ENCODE results near the gene WWOX. TPM values are rescaled to one million over a fixed set of nuclear protein-coding genes. Genes with fewer than 3 reads are reported as not detected.

WWOX gene
- total and polyA plus RNA-seq, 2 experiments from 2014 or later: 17.0 to 39.8 TPM

DNA sequence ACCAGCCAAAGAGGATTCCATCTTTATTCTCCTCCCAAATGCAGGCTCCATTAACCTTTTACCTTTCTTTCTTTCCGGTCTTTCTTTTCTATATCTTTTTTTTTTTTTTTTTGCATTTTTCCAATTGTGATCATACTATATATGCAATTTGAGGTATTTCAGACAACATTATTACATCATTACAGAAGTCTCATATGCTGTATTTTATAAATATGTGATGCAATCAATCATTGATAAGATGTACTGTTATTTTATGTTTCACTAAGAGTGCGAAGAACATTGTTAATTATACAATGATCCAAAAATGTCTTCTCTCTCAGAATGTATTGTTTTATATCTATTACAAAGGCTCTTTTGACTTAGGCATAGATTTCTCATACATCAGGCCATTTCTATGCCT lies 683.1 kb downstream of the WWOX start:
- H3K4me1 ChIP-seq (ENCODE audit: insufficient read depth): no peaks in the 10 kb centered on the region
- 99% methylated on average over 2 of the region's 2 CpGs for WGBS (ENCODE audit: low lambda C conversion rate, missing lambda C conversion rate)
- no peak overlapping the region for H3K27ac ChIP-seq
- H3K4me2 ChIP-seq: no peak overlapping the region
- no peaks in the 10 kb centered on the region for H3K36me3 ChIP-seq (replicated peaks; ENCODE audit: insufficient read depth, low read depth)
- no peaks in the 10 kb centered on the region for H3K9me3 ChIP-seq (ENCODE audit: low read depth)
- H3K79me2 ChIP-seq: no peaks in the 10 kb centered on the region
- DNase-seq (ENCODE audit: low spot score): no peak
- no peak overlapping the region for H2AFZ ChIP-seq
- no peaks in the 10 kb centered on the region for H4K20me1 ChIP-seq (ENCODE audit: insufficient read depth, poor library complexity, severe bottlenecking)
- H3K9me2 ChIP-seq (replicated peaks; ENCODE audit: insufficient read depth): no peaks in the 10 kb centered on the region
- TF ChIP-seq EZH2phosphoT487 (IDR thresholded peaks at IDR 0.05; ENCODE audit: low read depth, severe bottlenecking, unreplicated experiment) (no peak), CTCF (IDR thresholded peaks at IDR 0.05; ENCODE audit: poor library complexity) (no peak), EZH2 (IDR thresholded peaks at IDR 0.05; ENCODE audit: borderline replicate concordance) (no peak)
- no peaks in the 10 kb centered on the region for H3K27me3 ChIP-seq
- H3K4me3 ChIP-seq: no peak overlapping the region

- DNase-seq (ENCODE audit: low spot score): no peak
- no peak for TF ChIP-seq EZH2phosphoT487 (IDR thresholded peaks at IDR 0.05; ENCODE audit: low read depth, severe bottlenecking, unreplicated experiment)
- TF ChIP-seq CTCF (IDR thresholded peaks at IDR 0.05; ENCODE audit: poor library complexity): no peak
- no peak for TF ChIP-seq EZH2 (IDR thresholded peaks at IDR 0.05; ENCODE audit: borderline replicate concordance)
- H3K4me3 ChIP-seq: no peak overlapping the region
- no peaks in the 10 kb centered on the region for H3K79me2 ChIP-seq
- H3K9me3 ChIP-seq (ENCODE audit: low read depth): no peaks in the 10 kb centered on the region
- 86% methylated on average over 4 of the region's 4 CpGs for WGBS (ENCODE audit: low lambda C conversion rate, missing lambda C conversion rate)
- no peak overlapping the region for H2AFZ ChIP-seq
- H3K27me3 ChIP-seq: no peaks in the 10 kb centered on the region
- H3K36me3 ChIP-seq (replicated peaks; ENCODE audit: insufficient read depth, low read depth): no peaks in the 10 kb centered on the region
- no peaks in the 10 kb centered on the region for H4K20me1 ChIP-seq (ENCODE audit: insufficient read depth, poor library complexity, severe bottlenecking)
- H3K9me2 ChIP-seq (replicated peaks; ENCODE audit: insufficient read depth): no peaks in the 10 kb centered on the region
- H3K4me1 ChIP-seq (ENCODE audit: insufficient read depth): no peaks in the 10 kb centered on the region
- H3K27ac ChIP-seq: no peak overlapping the region
- no peak overlapping the region for H3K4me2 ChIP-seq
These were observed 684.2 kb downstream of the WWOX start for GRCh38 chr16:78783570-78784079.

- H3K9me2 ChIP-seq (replicated peaks; ENCODE audit: insufficient read depth): no peaks in the 10 kb centered on the region
- no peak overlapping the region for H3K4me3 ChIP-seq
- no peaks in the 10 kb centered on the region for H3K27me3 ChIP-seq
- H3K36me3 ChIP-seq (replicated peaks; ENCODE audit: insufficient read depth, low read depth): no peaks in the 10 kb centered on the region
- no peak overlapping the region for H3K4me2 ChIP-seq
- H3K9me3 ChIP-seq (ENCODE audit: low read depth): no peaks in the 10 kb centered on the region
- no peak overlapping the region for H2AFZ ChIP-seq
- DNase-seq (ENCODE audit: low spot score): no peak
- WGBS (ENCODE audit: low lambda C conversion rate, missing lambda C conversion rate): 95% methylated on average over 6 of the region's 6 CpGs
- no peak overlapping the region for H3K27ac ChIP-seq
- TF ChIP-seq CTCF (IDR thresholded peaks at IDR 0.05; ENCODE audit: poor library complexity): no peak
- TF ChIP-seq EZH2 (IDR thresholded peaks at IDR 0.05; ENCODE audit: borderline replicate concordance): no peak
- TF ChIP-seq EZH2phosphoT487 (IDR thresholded peaks at IDR 0.05; ENCODE audit: low read depth, severe bottlenecking, unreplicated experiment): no peak
- H3K79me2 ChIP-seq: no peaks in the 10 kb centered on the region
- no peaks in the 10 kb centered on the region for H3K4me1 ChIP-seq (ENCODE audit: insufficient read depth)
- H4K20me1 ChIP-seq (ENCODE audit: insufficient read depth, poor library complexity, severe bottlenecking): no peaks in the 10 kb centered on the region
These were observed 685.3 kb downstream of the WWOX start for GRCh38 chr16:78784771-78785170.

GRCh38 chr16:78785218-78785617 lies 685.8 kb downstream of the WWOX start:
- Histone ChIP-seq H3K9me3 (ENCODE audit: low read depth) (no peaks in the 10 kb centered on the region), H3K79me2 (no peaks in the 10 kb centered on the region), H4K20me1 (ENCODE audit: insufficient read depth, poor library complexity, severe bottlenecking) (no peaks in the 10 kb centered on the region), H3K27ac (no peak overlapping the region), H3K4me3 (no peak overlapping the region), H3K27me3 (no peaks in the 10 kb centered on the region), H2AFZ (no peak overlapping the region), H3K4me1 (ENCODE audit: insufficient read depth) (no peaks in the 10 kb centered on the region), H3K36me3 (replicated peaks; ENCODE audit: insufficient read depth, low read depth) (no peaks in the 10 kb centered on the region), H3K4me2 (no peak overlapping the region), H3K9me2 (replicated peaks; ENCODE audit: insufficient read depth) (no peaks in the 10 kb centered on the region)
- DNase-seq (ENCODE audit: low spot score): no peak
- 83% methylated on average over 3 of the region's 3 CpGs for WGBS (ENCODE audit: low lambda C conversion rate, missing lambda C conversion rate)
- no peak for TF ChIP-seq EZH2 (IDR thresholded peaks at IDR 0.05; ENCODE audit: borderline replicate concordance)
- TF ChIP-seq EZH2phosphoT487 (IDR thresholded peaks at IDR 0.05; ENCODE audit: low read depth, severe bottlenecking, unreplicated experiment): no peak
- no peak for TF ChIP-seq CTCF (IDR thresholded peaks at IDR 0.05; ENCODE audit: poor library complexity)

Data from hepatocyte (in vitro differentiated cells).